Smooth muscle cell (in vitro differentiated cells): ENCODE measurements around the gene LYVE1. TPM values are rescaled to one million over a fixed set of nuclear protein-coding genes. Genes with fewer than 3 reads are reported as not detected.

ENCODE experiments used
- DNase-seq: peaks from one replicate; lab custom pipeline; 2025; ENCODE audit not compliant: unreplicated experiment; lab: John Stamatoyannopoulos, UW
- H2AFZ ChIP-seq: fragments of 200-600 bp; sonication (generic); 2 replicates; pipeline ENCODE4 v1.6.0; 2016; ENCODE audit warnings: antibody characterized with exemption, low read depth, mild to moderate bottlenecking
- H3F3A ChIP-seq: fragments of 200-600 bp; sonication (generic); 2 replicates; pipeline ENCODE4 v1.6.0; 2017; ENCODE audit warnings: antibody characterized with exemption, low read depth
- H3K27ac ChIP-seq: fragments of 200-600 bp; sonication (generic); 2 replicates; pipeline ENCODE4 v1.5.1; 2016; ENCODE audit warnings: low read depth, mild to moderate bottlenecking
- H3K27me3 ChIP-seq: fragments of 200-600 bp; sonication (generic); 2 replicates; pipeline ENCODE4 v1.6.1; 2016; ENCODE audit warnings: low read depth, mild to moderate bottlenecking
- H3K36me3 ChIP-seq: fragments of 200-600 bp; sonication (generic); 2 replicates; pipeline ENCODE4 v1.5.1; 2016; ENCODE audit warnings: low read depth
- H3K4me1 ChIP-seq: fragments of 200-600 bp; sonication (generic); 2 replicates; pipeline ENCODE4 v1.5.1; 2016; ENCODE audit warnings: low read depth
- H3K4me2 ChIP-seq: fragments of 200-600 bp; sonication (generic); 2 replicates; pipeline ENCODE4 v1.6.0; 2016; ENCODE audit warnings: mild to moderate bottlenecking
- H3K4me3 ChIP-seq: fragments of 200-600 bp; sonication (generic); 2 replicates; pipeline ENCODE4 v1.5.1; 2016; ENCODE audit warnings: mild to moderate bottlenecking
- H3K79me2 ChIP-seq: fragments of 200-600 bp; sonication (generic); 2 replicates; pipeline ENCODE4 v1.6.0; 2016; ENCODE audit warnings: low read depth, mild to moderate bottlenecking
- H3K9ac ChIP-seq: fragments of 200-600 bp; sonication (generic); 2 replicates; pipeline ENCODE4 v1.6.0; 2016; ENCODE audit warnings: low read depth
- H3K9me3 ChIP-seq: fragments of 200-600 bp; sonication (generic); replicated peaks from 2 replicates; pipeline ENCODE4 v1.5.1; 2016; ENCODE audit warnings: low read depth
- H4K20me1 ChIP-seq: fragments of 200-600 bp; sonication (generic); 2 replicates; pipeline ENCODE4 v1.6.0; 2016; ENCODE audit warnings: low read depth
- CTCF ChIP-seq: fragments of 200-600 bp; sonication (generic); IDR thresholded peaks from 2 replicates; pipeline ENCODE4 v1.5.1; 2017; ENCODE audit warnings: borderline replicate concordance, mild to moderate bottlenecking, antibody characterized with exemption; ENCODE audit not compliant: insufficient read depth, poor library complexity, severe bottlenecking
- WGBS: methylation state at CpG from one replicate; pipeline ENCODE4 v1.1.7; 2016; ENCODE audit warnings: low lambda C conversion rate; 5-methylcytosine and 5-hydroxymethylcytosine counted together
- polyA plus RNA-seq: library from polyadenylated mRNA; unstranded; fragments of >200 nt; fragmentation: Nextera tagmentation; extraction: Ambion mirVana; gene quantifications from 2 replicates; pipeline ENCODE4 v1.2.1, GENCODE V29; 2016
- total RNA-seq: library from RNA; depleted of rRNA; stranded (reverse); fragments of >200 nt; gene quantifications from 2 replicates; pipeline ENCODE4 v1.2.3, GENCODE V29; 2014

LYVE1 gene
- total and polyA plus RNA-seq, 2 experiments from 2014 or later, result not detected

GRCh38 chr11:10541561-10541930 is 26.9 kb downstream of the LYVE1 start:
- H2AFZ ChIP-seq, result peak overlapping the region; percentile 85
- peak overlapping the region; percentile 94 for H3K4me3 ChIP-seq
- TF ChIP-seq CTCF, result no peak
- peak overlapping the region; percentile 94 for H3K9ac ChIP-seq
- H3K27ac ChIP-seq, result peak overlapping the region; percentile 84
- H3F3A ChIP-seq, result no peaks in the 10 kb centered on the region
- H3K4me2 ChIP-seq, result peak overlapping the region; percentile 92
- no peaks in the 10 kb centered on the region for H3K9me3 ChIP-seq
- DNase-seq, result no peak
- H3K36me3 ChIP-seq, result no peaks in the 10 kb centered on the region
- 72% methylated on average over 5 of the region's 5 CpGs for WGBS
- H3K4me1 ChIP-seq, result peaks cover 6% of the 10 kb centered on the region
- H3K27me3 ChIP-seq, result no peaks in the 10 kb centered on the region
- H3K79me2 ChIP-seq, result peaks cover 26% of the 10 kb centered on the region
- peaks cover 4% of the 10 kb centered on the region for H4K20me1 ChIP-seq

- Histone ChIP-seq H3K4me2 (peak within 1 kb of the TSS; percentile 92), H2AFZ (peak within 1 kb of the TSS; percentile 85), H3F3A (no peaks in the 10 kb centered on the region), H3K36me3 (no peaks in the 10 kb centered on the region), H3K4me3 (peak within 1 kb of the TSS; percentile 94), H3K9ac (peak within 1 kb of the TSS; percentile 94), H3K27ac (peak within 1 kb of the TSS; percentile 84), H3K27me3 (no peaks in the 10 kb centered on the region), H3K79me2 (peaks cover 26% of the 10 kb centered on the region), H4K20me1 (peaks cover 5% of the 10 kb centered on the region), H3K9me3 (no peaks in the 10 kb centered on the region), H3K4me1 (peaks cover 6% of the 10 kb centered on the region)
- under 1% methylated on average over 54 of the region's 54 CpGs for whole genome bisulfite sequencing
- TF ChIP-seq CTCF, result peak; percentile 64
- DNase-seq, result peak; percentile 87
These were observed 27.4 kb downstream of the LYVE1 start, which contains the start of gene RNF141 for GRCh38 chr11:10540915-10541560. TSS of gene RNF141 (minus strand) at chr11:10541187. CDS start at chr11:10534158, 7,029 bp downstream.

- Histone ChIP-seq H3K27me3 (no peaks in the 10 kb centered on the region), H3K4me2 (peak overlapping the region; percentile 92), H3F3A (no peaks in the 10 kb centered on the region), H4K20me1 (peaks cover 8% of the 10 kb centered on the region), H3K79me2 (peaks cover 26% of the 10 kb centered on the region), H3K9me3 (no peaks in the 10 kb centered on the region), H3K9ac (peak overlapping the region; percentile 94), H3K4me3 (peak overlapping the region; percentile 94), H3K36me3 (no peaks in the 10 kb centered on the region), H3K27ac (peak overlapping the region; percentile 84), H3K4me1 (peaks cover 6% of the 10 kb centered on the region), H2AFZ (peak overlapping the region; percentile 85)
- WGBS, result 1% methylated on average over 25 of the region's 25 CpGs
- TF ChIP-seq CTCF, result no peak
- DNase-seq, result no peak
These were observed 27.9 kb downstream of the LYVE1 start for GRCh38 chr11:10540546-10540914.

- Histone ChIP-seq H2AFZ (no peak overlapping the region), H4K20me1 (peaks cover 8% of the 10 kb centered on the region), H3K4me3 (no peak overlapping the region), H3F3A (no peaks in the 10 kb centered on the region), H3K9ac (no peak overlapping the region), H3K36me3 (no peaks in the 10 kb centered on the region), H3K79me2 (peaks cover 28% of the 10 kb centered on the region), H3K27ac (no peak overlapping the region), H3K9me3 (no peaks in the 10 kb centered on the region), H3K4me2 (peak overlapping the region; percentile 92), H3K27me3 (no peaks in the 10 kb centered on the region), H3K4me1 (peaks cover 6% of the 10 kb centered on the region)
- no peak for DNase-seq
- no peak for TF ChIP-seq CTCF
These were observed 29.1 kb downstream of the LYVE1 start for GRCh38 chr11:10539339-10539738.
